Ovary (tissue), 3 donors: ENCODE measurements around the gene PRR19.

ENCODE experiments used
- CTCF ChIP-seq, 3 donors: fragments of 450-650 bp in 2 of 3; fragments of 200-600 bp in 1 of 3; IDR thresholded peaks; one replicate each; pipeline versions ENCODE4 v1.5.1 to v1.8.0; 2016 to 2022; ENCODE audit warnings: antibody characterized with exemption in 3 of 3, mild to moderate bottlenecking in 1 of 3
- POLR2A ChIP-seq: fragments of 450-650 bp; IDR thresholded peaks from one replicate; pipeline ENCODE4 v1.6.1; 2017; ENCODE audit warnings: antibody characterized with exemption, mild to moderate bottlenecking, moderate library complexity
- donor health status: DM: no; HTN: no; CAD: no.

GRCh38 chr19:42278452-42279154 is 23.3 kb upstream of the PRR19 start:
- no peak for TF ChIP-seq CTCF (IDR thresholded peaks at IDR 0.05)
- TF ChIP-seq POLR2A: no peak
